GM03348 (cell line): ENCODE measurements around the gene SEC14L5.
"Not testable (repeated sequence)": the region's sequence is repeated elsewhere in the genome, so short reads cannot be mapped to it uniquely, and the experiment has no call there.

Source experiments
- DNase-seq: peaks from one replicate; pipeline ENCODE4 v3.0.0; 2012; ENCODE audit warnings: low spot score

Gene SEC14L5

DNA sequence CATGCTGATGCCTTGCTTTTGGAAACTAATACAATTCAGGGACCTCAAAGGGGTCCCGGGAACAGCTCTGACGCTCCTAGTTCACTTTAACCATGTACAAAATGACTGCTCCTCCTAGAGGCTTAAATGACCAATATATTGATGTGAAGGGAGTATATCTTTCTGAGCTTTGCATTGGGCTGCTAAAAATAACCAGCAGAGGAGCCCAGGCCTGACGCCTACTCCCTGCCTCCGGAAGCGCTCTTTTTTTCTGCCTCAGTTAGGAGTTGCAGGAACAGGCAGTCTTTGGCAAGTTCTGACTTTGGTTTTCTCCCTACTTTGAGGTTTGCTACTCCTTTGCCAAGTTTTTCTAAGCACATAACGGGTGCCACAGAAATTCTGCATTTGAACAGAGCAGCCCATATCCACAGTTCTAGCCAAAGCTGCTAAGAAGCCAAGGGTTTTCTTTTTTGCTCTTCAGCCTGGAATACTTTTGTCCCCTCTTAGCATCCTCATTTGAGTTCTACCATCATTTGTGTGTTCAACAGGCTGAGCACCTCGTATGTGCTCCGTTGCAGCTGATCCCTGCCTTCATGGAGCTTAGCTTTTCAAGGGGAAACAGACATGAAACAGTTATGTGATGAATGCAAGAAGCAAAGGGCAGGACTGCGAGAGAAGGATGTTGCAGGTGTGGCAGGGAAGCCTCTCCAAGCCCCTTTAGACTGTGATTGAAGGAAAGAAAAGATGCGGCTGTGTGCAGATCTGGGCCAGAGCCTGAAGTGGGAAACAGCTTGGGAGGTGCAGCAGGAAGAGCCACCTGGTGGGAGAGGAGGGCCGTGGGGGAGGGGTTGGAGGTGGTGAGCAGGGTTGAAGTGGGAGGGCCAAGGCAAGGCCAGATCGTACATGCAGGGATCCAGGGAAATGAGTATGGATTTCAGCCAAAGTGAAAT, 78.4 kb downstream of the SEC14L5 start:
- no peak for DNase-seq

DNA sequence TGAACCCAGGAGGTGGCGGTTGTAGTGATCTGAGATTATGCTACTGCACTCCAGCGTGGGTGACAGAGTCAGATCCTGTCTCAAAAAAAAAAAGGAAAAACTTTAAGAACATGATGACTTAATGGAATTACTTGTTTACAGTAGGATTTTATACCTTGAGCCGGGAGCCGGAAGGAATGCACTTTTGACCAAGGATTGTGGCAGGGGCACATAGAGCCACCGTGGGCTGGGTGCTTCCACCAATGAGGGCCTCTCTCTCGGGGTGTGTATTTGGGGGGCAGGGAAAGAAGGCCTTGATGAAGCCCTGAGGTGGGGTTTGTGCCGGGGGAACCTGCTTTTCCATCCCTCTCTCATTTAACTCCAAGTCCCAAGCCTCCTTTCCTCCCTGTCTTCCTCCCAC, 82.3 kb downstream of the SEC14L5 start:
- no peak for DNase-seq

DNA sequence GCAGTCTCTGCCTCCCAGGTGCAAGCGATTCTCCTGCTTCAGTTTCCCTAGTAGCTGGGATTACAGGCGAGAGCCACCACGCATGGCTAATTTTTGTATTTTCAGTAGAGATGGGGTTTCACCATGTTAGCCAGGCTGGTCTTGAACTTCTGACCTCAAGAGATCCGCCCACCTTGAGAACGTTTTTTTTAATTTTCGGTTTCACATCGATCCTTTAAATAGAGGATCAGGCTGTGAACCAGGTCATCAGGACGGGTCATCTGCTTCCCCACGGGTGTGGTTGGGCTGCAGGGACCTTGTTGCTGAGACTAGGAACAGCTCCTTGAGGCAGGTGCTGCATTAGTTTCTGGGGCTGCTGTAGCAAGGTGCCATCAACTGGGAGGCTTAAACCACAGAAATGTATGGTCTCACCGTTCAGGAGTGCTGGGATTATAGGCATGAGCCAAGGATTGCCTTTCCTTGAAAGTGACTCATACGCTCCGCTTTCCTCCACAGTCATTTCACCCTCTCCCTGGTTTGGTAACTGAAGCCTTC, 83.5 kb downstream of the SEC14L5 start:
- no peak for DNase-seq

DNA sequence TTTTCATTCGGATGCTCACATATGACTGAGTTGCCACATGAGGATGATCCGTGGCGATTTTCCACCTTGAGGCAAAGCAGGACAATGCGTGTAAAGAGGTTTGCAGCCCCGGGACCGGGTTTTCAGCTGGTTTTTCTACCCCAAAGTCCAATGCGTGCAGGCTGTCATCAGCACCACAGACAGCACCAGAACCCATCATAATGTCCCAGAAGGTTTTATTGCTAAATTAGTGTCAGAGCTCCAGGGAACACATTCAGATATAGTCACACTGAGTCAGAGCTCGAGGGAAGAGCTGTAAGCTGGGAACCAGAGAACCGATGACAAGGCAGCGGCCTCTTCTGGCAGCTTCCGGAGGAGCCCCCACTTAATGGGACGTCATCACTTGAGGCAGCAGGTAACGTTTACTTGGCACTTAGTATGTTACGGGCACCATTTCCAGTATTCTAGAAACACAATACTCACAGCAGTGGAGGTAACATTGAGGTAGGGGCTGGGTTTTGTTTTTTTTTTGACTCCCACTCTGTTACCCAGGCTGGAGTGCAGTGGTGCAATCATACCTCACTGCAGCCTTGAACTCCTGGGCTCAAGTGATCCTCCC, 84.5 kb downstream of the SEC14L5 start:
- DNase-seq: no peak

DNA sequence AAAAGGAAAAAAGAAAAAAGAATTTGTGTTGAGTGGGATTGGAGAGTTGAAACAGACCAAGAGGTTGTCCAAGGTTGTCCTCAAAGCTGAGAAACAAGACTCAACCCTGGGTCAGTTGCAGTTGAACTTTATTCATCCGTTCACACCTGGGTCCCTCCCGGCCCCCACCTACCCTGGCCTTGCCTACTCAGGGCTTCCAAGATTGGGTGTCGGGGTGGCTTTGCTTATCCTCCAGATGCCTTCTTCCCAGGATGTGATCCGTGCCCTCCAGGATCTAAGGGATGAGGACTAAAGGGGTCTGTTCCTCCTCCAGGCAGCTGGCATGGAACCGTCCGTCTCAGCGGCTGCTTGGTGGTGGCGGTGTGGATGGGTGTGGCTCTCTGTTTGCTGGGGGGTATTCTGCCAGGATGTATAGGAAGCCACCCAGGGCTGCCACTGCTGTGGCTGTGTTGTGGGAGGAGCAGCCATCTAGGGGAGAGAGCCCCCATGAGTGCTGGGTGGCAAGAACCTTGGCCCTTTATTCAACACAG, 85.9 kb downstream of the SEC14L5 start:
- no peak for DNase-seq

DNA sequence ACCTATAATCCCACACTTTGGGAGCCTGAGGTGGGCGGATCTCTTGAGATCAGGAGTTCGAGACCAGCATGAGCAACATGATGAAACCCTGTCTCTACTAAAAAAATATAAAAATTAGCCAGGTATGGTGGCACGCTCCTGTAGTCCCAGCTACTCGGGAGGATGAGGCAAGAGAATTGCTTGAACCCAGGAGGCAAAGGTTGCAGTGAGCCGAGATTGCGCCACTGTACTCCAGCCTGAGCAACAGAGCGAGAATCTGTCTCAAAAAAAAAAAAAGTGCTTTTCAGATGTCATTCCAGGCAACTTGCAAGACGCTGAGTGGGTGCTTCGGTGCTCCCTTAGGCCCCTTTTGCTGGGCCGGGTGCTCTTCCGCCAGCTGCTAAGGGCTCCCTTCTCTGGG, 86.5 kb downstream of the SEC14L5 start:
- DNase-seq: not testable (repeated sequence)

DNA sequence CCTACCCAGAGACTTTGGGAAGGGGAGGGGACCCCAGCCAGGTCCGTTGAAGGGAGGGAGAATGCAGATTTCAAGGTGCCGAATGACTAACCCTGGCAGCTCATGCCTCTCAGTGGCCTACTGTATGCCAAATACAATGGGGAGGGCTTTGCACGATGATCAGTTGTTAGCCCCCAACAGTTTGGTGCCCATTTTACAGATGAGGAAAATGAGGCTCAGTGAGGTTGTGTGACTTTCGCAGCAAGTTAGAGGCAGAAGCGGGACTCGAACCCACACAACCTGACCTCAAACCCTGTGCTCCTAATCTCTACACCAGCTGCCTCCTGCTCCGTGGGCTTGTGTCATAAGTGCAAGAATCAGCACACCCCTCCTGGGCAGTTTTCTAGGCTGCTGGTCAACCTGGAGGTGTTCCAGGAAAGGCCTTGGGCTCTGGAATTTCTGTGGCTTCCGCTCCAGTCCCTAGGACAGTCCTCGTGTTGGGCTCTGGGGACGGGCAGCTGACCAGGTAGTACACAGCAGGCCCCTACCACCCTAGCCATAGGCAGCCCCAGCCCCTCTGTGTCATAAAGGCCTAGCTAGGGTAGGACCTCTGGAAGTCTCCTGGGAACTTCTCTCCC, 87.5 kb downstream of the SEC14L5 start:
- DNase-seq: no peak

DNA sequence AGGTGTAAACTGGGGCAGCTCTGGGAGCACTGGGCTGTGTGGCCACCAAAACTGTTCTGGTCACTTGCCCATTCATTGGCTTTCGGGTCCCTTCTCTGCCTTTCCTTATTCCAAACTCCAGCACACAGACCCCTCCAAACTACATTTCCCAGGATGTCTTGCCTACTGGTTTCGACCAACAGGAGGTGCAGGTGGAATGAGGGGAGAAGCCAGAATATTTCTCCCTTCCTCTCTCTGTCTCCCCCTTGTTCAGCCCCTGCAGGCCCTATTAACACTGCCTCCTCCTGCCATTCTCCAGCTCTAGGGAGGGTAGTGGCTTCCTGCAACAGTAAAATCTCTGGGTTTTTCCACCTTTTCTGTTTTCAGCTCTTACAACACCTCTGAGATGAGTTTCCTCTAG, 88.8 kb downstream of the SEC14L5 start:
- no peak for DNase-seq

DNA sequence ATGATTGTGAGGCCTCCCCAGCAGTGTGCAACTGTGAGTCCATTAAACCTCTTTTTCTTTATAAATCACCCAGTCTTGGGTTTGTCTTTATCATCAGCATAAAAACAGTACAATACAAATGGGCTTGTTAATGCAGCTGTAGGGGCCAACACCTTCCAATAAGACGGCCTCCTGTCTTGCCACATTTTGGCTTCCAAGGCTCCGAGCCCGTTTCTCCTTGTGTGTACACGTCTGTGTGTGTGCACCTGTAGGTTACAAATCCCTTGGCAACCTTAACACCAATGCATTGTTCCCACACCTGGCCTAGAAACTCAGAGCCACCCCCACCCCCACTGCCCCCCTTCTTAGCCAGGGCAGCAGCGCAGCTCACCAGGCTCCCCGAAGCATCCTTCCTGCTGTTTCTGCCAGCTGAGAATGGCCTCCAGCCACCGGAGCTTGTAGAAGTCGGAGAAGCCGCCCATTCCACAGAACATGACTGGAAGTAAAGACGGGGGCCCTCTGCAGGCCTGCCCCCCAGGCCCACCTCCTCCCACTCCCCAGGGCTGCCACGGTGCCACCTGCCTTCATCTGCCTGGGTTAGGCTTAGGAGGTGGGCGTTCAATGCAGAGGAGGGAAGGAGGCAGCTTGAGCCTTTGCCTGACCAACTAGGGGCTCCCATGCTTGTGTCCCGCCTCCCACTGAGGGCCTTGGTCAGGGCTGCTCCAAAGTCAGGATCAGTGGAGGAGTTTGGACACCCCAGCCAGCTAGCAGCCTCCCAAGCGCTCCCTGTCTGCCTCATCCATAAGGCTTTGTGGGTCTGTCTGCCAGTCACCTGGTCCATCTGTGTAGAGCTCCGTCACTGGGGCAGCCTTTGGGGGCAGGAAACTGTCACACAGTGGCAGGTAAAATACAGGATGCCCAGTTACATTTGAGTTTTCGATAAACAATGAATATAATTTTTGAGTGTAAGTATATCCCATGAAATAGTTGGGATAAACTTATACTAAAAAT, 97.0 kb downstream of the SEC14L5 start:
- DNase-seq: no peak

DNA sequence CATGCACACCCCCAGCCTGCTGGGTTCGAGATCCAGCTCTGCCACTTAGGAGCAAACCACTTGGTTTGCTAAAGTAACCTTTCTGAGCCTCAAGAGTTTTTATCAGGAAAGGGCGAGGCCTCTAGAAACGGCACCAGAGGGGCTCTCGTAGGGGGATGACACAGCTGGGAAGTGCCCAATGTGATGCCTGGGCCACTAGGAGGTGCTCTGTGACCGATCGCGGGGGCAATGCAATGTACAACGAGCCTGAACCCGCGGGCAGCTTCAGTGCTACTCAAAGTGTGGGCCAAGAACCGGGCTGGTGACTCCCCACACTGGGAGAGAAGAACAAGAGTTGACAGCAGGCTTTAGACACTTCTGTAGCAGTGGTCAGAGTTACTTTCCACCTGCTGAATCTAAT, 98.2 kb downstream of the SEC14L5 start:
- DNase-seq: peak; percentile 47

DNA sequence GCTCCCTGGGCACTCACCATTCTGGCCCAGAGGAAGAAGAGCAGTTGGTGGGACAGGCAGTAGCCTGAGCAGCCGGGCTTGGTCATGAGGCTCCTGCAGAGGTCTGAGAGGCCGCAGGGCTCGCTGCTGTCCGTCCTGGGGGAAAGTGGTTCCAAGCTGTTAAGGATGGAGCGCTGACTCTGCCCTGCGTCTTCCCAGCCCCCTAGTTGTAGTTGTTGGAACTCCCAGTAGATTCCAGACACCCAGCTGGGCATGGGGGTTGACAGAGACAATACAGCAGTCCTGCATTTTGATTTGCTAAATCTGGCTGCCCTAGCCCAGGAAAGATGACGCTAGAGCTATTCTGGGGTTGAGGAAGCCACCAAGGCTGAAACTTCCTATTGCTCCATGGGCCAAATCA, 100.3 kb downstream of the SEC14L5 start:
- DNase-seq: no peak

DNA sequence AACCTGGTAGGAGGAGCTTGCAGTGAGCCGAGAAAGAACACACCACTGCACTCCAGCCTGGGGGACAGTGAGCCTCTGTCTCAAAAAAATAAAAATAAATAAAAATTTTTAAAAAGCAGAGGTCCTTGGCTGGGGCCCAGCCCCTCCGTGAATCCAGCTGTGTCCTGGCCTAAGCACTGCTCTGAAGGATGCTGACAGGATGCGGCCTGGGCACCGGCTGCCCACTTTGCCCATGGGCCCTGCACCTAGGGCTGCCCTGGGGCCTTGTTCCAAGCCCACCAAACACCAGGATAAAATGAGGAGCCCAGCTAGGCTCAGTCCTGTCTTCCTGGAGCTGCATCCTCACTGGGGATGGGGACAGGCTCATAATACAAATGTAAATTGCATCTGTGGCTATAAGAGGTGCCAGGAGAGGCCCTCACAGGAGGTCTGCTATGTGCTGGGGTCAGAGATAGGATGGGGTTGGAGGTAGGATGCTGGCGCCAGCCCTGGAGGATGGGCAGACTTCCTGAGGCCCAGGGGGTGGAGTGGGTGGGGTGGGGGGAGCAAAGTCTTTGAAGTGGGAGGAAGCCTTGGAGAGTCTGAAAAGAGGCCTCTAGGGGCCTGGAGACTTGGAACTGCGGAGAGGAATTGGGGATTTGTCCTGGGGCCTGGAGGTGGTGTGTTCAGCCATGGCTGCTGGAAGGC, 101.4 kb downstream of the SEC14L5 start:
- no peak for DNase-seq

DNA sequence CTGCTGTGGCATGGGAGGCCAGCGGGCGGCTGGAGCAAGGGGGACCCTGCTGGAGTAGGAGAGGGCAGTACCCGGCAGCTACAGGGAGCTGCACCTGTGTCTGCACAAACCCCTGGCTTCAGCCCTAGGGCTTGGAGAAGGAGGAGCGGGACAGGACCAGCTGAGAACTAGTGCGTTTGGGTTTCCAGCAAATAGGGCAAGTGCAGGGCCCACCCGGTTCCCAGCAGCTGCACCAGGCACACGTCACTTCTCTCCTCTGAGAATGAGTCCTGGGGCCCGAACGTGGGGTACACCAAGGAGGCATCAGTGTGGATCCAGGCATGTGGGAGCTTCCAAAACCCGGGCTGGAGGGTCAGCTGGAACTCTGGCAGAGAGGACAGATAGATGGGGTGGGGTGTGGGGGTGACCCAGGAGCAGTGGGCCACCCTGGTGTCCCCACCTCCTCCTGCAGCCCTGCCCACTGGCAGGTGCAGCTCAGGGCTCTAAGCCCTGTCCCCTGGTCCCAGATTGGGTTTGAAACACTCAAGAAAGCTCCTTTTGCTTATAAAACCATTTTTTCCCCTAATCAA, 102.0 kb downstream of the SEC14L5 start:
- no peak for DNase-seq

DNA sequence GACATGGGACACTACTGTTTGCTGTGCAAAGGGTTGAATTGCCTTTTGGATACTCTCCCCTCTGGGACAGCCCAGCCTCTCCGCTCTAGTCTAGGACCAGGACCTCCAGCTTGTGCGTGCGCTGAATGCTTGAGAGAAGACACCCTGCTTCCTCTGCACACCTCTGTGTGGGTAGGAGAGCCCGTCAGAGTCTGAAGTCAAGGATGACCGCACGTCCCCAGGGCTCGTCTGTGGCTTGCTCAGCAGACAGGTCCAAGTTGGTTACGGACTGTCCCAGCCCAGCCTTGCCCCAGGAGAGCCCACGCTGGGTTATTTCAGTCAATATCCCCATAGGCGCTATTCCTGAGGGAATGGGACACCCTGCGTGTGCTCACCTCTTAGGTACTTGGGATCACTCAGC, 103.9 kb downstream of the SEC14L5 start:
- no peak for DNase-seq

DNA sequence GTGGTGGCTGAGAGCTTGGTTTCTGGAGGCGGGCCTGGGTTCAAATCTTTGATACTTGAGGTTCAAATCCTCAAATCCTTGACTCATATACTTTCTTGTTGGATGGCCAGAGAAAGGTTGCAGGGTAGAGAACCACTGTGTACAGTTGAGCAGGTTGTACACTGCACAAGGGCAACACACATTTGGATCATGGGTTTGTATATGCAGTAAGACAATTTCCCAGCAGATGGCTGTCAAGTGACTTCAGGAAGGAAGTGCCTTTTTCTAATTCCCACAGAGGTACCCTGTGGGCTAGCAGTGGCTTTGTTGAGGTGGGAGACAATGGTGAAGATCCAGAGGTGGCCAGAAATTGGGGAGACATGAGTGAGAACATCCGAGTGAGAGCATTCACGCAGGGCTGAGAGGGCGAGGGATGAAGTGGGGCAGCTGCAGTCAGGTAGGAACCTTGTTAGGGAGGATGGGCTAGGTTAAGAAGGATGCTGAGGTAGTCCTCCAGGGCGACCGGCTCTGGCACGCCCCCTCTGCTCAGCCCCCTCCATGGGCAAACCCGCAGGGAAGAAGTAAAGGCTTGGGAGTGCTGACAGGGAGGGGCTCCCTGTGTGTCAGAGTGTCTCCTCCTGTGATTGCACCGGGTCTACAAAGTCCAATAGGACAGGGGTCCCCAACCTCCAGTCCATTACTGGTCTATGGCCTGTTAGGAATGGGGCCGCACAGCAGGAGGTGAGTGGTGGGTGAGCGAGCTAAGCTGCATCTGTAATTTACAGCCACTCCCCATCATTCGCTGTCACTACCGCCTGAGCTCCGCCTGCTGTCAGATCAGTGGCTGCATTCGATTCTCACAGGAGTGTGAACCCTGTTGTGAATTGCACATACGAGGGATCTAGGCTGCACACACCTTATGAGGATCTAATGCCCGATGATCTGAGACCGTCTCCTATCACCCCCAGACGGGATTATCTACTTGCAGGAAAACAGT, 104.9 kb downstream of the SEC14L5 start:
- no peak for DNase-seq

DNA sequence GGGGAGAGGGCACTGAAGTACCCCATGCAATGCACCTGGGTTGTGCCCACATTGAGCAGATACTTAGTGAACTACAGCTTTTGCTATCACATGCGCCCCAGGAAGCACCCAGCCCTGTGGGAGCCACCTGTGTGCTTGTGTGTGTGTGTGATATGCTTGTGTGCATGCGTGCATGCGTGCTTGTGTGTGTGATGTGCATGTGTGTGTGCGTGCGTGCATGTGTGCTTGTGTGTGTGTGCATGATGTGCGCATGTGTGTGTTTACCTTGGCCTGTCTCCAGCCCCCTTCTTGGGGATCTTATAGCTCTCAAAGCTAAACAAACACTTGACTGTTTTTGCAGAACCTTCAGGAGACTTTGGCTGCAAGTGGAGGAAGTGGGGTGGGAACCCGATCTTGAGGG, 106.8 kb downstream of the SEC14L5 start:
- no peak for DNase-seq

DNA sequence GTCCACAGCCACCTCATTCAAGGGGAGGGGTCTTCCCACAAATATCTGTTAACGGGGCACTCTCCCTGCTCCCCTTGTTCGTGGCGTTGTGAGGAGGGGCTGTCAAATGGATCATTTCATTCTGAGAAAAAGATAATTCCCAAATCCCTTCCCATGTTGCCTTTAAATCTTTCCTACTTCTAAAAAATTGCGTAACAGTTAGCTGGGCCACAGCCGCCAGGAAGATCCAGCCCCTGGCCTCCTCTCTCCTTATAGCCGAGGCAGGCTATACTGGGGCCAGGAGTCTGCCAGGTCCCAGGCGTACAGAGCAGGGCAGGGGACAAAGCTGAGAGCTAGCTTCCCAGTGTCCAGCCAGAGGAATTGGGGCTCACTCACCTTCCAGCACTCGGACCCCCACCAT, 107.2 kb downstream of the SEC14L5 start:
- DNase-seq: no peak

DNA sequence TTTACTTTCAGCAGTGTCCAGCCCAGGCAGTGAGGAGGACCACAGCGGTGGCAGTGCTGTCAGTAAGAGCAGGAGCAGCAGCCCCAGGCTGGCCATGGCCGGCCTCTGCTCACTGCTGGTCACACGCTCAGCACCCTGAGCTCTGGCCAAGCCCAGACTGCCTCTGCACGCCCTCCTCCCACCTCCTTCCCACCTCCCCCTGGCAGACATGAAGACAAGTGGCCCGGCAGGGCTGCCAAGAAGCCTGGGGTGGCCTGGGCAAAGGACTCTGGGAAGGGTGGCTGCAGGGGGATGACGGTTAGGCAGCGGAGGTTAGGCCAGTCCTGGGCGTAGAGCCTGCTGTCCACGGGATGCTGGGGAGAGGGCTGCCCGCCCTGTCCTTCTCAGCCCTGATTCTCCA, 107.7 kb downstream of the SEC14L5 start, which contains the start of gene C16orf89:
TSS of gene C16orf89 (minus strand) at position 144 of the 400 bp plus-strand sequence. CDS start at position 96, 48 bp downstream.
- no peak for DNase-seq

DNA sequence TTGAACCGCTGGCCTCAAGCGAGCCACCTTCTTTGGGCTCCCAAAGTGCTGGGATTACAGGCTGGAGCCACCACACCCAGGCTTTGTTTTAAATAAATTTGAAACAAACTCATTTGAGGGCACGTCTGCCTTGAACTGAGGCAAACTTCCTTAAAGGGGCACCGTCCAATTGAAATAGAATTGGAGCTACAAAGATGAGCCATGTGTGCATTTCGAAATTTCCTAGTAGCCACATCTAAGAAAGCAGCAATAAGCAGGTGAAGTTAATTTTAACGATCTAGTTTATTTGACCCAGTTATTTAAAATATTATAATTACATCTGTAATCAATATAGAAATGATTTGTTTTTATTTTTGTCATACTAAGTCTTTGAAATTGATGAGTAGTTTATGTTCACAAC, 108.4 kb downstream of the SEC14L5 start:
- DNase-seq: no peak
